DMS153 (cell line): ENCODE results near the gene PRODH.
"Not testable (repeated sequence)": the region's sequence is repeated elsewhere in the genome, so short reads cannot be mapped to it uniquely, and the experiment has no call there.

Experiments used
- DNase-seq: peaks from one replicate; lab custom pipeline; 2025; lab: John Stamatoyannopoulos, UW

Gene PRODH

GRCh38 chr22:18906410-18906745 is 29.7 kb downstream of the PRODH start:
- not testable (repeated sequence) for DNase-seq

- no peak for DNase-seq
Measured at GRCh38 chr22:18905540-18906409, 30.3 kb downstream of the PRODH start, which contains the start of gene DGCR6. Gene DGCR6 (plus strand): TSS chr22:18906320. CDS start chr22:18906375, 55 bp downstream.

GRCh38 chr22:18896037-18896657 is 39.9 kb downstream of the PRODH start:
- DNase-seq, result not testable (repeated sequence)

- not testable (repeated sequence) for DNase-seq
Measured at GRCh38 chr22:18893775-18894174, 42.3 kb downstream of the PRODH start.

- DNase-seq, result not testable (repeated sequence)
Measured at GRCh38 chr22:18890510-18891192, 45.4 kb downstream of the PRODH start.

GRCh38 chr22:18888115-18888514 is 48.0 kb downstream of the PRODH start:
- DNase-seq, result no peak

GRCh38 chr22:18884465-18884864 is 51.6 kb downstream of the PRODH start:
- DNase-seq, result not testable (repeated sequence)

GRCh38 chr22:18881260-18881659 is 54.8 kb downstream of the PRODH start:
- not testable (repeated sequence) for DNase-seq
